Vagina (tissue), 2 donors: ENCODE data around the gene ATP6V0E2.

ENCODE experiments used
- POLR2A ChIP-seq, 2 donors: fragments of 450-650 bp; IDR thresholded peaks; one replicate each; pipeline ENCODE4 v1.6.1; 2017; ENCODE audit warnings: antibody characterized with exemption in 2 of 2, mild to moderate bottlenecking in 2 of 2, moderate library complexity in 2 of 2
- TF ChIP-seq, protein P1 (sequence below), 3 experiments: fragments of 450-650 bp in 2 of 3; fragments of 200-600 bp in 1 of 3; sonication (generic) in 1 of 3; IDR thresholded peaks; one replicate each; pipeline ENCODE4 v1.5.1; 2017 to 2019; ENCODE audit warnings: antibody characterized with exemption in 3 of 3, mild to moderate bottlenecking in 2 of 3, moderate library complexity in 2 of 3

DNA sequence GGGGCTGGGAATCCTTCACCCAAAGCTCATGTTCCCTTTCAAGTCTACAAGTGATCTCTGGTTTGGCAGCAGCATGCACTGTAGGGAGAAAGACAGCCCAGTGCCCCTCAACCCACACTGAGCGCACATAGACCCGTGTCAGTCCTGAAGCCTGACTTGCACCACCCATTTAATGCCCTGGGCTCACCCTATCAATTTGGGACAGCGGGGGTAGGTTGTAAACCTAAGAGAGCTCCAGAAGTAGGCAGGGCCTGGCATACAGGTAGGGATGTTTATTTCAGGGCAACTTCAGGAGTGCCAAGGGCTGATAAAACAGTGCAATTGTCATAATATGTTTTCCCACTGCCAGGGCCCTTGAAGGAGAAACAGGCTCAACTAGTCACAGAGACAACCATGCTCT lies 3.5 kb upstream of the ATP6V0E2 start:
- TF ChIP-seq, protein P1, sequence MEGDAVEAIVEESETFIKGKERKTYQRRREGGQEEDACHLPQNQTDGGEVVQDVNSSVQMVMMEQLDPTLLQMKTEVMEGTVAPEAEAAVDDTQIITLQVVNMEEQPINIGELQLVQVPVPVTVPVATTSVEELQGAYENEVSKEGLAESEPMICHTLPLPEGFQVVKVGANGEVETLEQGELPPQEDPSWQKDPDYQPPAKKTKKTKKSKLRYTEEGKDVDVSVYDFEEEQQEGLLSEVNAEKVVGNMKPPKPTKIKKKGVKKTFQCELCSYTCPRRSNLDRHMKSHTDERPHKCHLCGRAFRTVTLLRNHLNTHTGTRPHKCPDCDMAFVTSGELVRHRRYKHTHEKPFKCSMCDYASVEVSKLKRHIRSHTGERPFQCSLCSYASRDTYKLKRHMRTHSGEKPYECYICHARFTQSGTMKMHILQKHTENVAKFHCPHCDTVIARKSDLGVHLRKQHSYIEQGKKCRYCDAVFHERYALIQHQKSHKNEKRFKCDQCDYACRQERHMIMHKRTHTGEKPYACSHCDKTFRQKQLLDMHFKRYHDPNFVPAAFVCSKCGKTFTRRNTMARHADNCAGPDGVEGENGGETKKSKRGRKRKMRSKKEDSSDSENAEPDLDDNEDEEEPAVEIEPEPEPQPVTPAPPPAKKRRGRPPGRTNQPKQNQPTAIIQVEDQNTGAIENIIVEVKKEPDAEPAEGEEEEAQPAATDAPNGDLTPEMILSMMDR (IDR thresholded peaks at IDR 0.05) = no peak
- TF ChIP-seq POLR2A (IDR thresholded peaks at IDR 0.05) = no peak
